NB4 (cell line): ENCODE measurements around the gene PBX3.

Experiments
- DNase-seq: peaks from one replicate; pipeline ENCODE4 v3.0.0; 2010; ENCODE audit warnings: low read depth
- H3K4me3 ChIP-seq: one replicate; pipeline ENCODE4 v1.5.1; 2011; ENCODE audit warnings: mild to moderate bottlenecking, low read depth, low read length, moderate library complexity
- MYC ChIP-seq: IDR thresholded peaks from 2 replicates; pipeline ENCODE4 v1.6.1; 2011; ENCODE audit warnings: low read depth, low read length
- POLR2A ChIP-seq: IDR thresholded peaks from 2 replicates; pipeline ENCODE4 v1.6.1; 2011; ENCODE audit warnings: mild to moderate bottlenecking; ENCODE audit not compliant: insufficient read length; ENCODE audit errors: extremely low read depth
- TF ChIP-seq, protein P1 (sequence below): IDR thresholded peaks from 2 replicates; pipeline ENCODE4 v1.6.1; 2011; ENCODE audit warnings: low read depth, low read length
- TF ChIP-seq, protein P2 (sequence below): IDR thresholded peaks from one replicate; pipeline ENCODE4 v1.5.1; 2012; ENCODE audit warnings: low read depth, low read length

The PBX3 gene

DNA sequence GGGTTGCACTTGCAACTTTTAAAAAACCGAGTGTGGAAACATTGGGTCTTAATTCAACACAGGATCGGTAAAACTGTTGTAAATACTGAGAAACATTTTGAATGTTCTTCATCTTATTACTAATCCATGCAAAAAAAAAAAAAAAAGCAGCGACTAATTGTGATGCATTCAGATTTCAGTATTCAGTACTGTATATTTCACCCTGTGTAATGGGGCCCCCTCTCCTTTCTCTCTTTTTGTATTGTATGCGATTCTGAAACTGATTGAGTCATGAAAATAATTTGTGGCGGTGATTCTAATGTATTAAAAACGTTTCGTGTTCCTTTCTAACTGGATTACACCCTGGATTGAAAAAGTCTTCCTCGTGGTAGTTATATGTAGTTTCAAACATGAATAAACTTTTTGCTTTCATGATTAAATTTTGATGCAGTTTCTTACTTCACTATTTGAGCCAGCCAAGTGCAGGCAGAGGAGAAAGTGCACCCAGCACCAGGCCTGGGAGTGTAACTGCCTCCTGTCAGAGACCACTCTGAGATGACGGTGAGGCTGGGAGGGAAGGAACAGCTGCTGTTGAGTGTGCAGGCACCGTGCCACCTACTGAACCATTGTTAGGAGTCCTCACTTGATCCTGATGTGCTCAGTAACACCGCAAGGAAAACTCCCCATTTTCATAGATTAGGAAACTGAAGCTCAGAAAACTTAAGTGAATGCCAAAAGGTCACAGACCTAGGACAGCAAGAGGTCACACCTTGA, 220.0 kb downstream of the PBX3 start:
- no peak overlapping the region for H3K4me3 ChIP-seq
- DNase-seq: no peak
- TF ChIP-seq MYC (no peak), POLR2A (no peak)
- TF ChIP-seq, protein P1, sequence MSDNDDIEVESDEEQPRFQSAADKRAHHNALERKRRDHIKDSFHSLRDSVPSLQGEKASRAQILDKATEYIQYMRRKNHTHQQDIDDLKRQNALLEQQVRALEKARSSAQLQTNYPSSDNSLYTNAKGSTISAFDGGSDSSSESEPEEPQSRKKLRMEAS: no peak
- TF ChIP-seq, protein P2, sequence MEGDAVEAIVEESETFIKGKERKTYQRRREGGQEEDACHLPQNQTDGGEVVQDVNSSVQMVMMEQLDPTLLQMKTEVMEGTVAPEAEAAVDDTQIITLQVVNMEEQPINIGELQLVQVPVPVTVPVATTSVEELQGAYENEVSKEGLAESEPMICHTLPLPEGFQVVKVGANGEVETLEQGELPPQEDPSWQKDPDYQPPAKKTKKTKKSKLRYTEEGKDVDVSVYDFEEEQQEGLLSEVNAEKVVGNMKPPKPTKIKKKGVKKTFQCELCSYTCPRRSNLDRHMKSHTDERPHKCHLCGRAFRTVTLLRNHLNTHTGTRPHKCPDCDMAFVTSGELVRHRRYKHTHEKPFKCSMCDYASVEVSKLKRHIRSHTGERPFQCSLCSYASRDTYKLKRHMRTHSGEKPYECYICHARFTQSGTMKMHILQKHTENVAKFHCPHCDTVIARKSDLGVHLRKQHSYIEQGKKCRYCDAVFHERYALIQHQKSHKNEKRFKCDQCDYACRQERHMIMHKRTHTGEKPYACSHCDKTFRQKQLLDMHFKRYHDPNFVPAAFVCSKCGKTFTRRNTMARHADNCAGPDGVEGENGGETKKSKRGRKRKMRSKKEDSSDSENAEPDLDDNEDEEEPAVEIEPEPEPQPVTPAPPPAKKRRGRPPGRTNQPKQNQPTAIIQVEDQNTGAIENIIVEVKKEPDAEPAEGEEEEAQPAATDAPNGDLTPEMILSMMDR: no peak

DNA sequence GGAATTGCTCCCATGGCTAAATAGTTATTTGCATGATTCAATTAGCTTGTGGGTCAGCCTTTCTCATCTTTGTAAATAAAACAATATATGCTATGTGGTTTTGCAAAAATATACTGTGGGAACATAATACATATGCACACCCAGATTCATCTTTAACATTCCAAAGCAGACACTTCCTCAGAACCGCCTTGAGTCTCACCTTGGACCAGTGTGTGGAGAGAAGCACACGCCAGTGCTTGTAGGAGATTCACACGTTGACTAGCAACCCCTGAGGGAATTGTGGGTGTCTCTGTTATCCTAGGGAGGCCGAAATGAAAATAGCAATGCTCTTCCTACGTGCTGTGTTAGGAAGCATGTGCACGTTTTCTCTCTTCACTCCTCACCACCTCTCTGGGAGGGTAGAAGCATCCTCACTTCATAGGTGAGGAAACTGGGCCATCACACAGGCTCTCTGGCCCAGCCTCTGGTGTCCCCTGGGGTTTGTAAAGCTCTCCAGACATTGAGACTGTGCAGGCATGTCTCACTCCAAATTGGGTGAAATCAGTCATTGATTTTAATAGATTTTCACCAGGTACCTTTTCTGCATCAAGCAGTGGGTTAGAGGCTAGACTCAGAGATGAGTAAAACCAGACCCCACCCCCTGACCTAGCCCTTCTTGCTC, 221.7 kb downstream of the PBX3 start:
- no peak overlapping the region for H3K4me3 ChIP-seq
- no peak for DNase-seq
- TF ChIP-seq POLR2A: no peak

DNA sequence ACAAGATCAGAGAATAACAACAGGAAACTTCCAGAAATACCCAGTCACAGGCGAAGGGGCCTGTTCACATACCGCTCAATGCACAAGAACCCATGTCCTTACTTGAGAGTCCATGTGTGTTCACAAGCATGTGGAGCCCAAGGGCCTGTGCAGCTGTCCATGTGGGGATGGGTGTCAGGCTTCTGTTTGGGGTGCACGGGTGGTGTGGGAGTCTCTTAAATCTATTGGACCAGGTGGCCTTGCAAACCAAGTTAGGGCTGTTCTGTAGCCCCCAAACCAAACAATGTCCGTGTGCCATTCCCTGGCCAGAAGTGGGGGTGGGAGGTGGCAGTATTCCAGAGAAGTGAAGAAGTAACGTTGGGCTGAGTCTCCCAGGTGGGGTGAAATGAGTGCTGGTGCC, 222.3 kb downstream of the PBX3 start:
- DNase-seq: no peak
- H3K4me3 ChIP-seq: no peak overlapping the region
- TF ChIP-seq, protein P1: no peak
- no peak for TF ChIP-seq POLR2A
- TF ChIP-seq, protein P2: no peak
- no peak for TF ChIP-seq MYC

DNA sequence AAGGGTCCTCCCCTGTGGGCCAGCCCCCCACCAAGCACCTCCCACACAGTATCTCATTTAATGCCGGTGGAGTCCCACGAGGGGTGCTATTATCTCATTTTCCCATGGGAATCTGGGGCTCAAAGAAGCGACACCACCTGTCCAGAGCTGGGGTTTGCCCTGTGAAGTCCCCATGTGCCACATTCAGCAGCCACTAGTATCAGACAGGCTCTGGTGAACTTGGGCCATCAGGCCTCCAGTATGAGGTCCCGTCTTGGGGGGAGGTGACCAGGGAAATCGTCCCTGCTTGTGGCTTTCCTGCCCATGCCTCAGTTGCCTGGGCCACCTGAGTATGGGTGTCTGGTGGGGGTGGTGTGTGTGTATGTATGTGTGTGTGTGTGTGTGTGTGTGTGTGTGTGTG, 222.7 kb downstream of the PBX3 start:
- DNase-seq: no peak
- TF ChIP-seq, protein P1: no peak
- TF ChIP-seq MYC: no peak
- TF ChIP-seq POLR2A: no peak
- TF ChIP-seq, protein P2: no peak
- no peak overlapping the region for H3K4me3 ChIP-seq

DNA sequence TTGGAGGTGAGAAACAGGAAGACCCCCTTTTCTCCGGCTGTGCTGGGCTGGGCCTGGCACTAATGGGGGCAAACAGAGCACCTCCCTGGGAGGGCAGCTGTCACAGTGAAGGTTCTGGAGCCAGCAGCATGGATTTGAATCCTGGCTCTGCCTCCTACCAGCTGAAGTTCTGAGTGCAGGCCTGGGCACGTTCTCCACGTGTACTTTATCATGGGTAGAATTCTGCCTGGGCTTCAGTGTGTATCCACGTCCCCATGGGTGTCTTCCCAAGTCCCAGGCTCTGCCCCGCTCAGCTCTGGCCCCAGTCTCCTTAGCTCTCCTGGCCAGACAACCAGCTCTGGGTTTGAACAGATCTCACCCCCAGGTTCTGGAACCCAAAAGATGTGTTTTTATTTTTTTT, 223.2 kb downstream of the PBX3 start:
- no peak for TF ChIP-seq POLR2A
- TF ChIP-seq, protein P1: no peak
- no peak for DNase-seq
- H3K4me3 ChIP-seq: no peak overlapping the region

DNA sequence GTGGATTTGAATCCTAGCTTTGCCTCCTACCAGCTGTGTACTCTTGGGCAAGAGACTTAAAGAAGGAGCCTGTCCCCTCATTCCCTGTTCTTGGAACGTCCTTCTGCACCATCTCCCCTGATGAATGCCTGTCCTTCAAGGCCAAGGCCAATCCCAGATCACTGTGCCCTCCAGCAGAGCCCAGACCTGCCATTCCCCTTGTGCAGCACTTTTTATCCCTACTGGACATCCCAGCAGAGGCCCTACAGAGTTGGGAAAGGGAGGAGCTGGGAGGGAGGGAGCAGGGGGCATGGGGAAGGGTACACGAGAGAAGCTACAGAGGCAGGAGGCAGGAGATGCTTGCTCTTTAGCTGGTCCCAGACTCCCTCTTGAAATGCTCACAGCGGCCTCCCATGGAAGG, 223.9 kb downstream of the PBX3 start:
- no peak for DNase-seq
- TF ChIP-seq, protein P2: no peak
- TF ChIP-seq POLR2A: no peak
- TF ChIP-seq, protein P1: no peak
- no peak for TF ChIP-seq MYC

More for the DNA sequence above, 223.9 kb downstream of the PBX3 start:
- H3K4me3 ChIP-seq: no peak overlapping the region
